Activated CD4-positive, alpha-beta T cell treated with anti-CD3 and anti-CD28 coated beads, Interleukin-10, Interleukin-2, amounts not matched to agents 100 ng/mL and 50 ng/mL, durations not matched to agents 16 hours and 8 hours (primary cell): ENCODE measurements around the gene NBR1.
"Not testable (repeated sequence)": the region's sequence is repeated elsewhere in the genome, so short reads cannot be mapped to it uniquely, and the experiment has no call there.

ENCODE experiments used
- DNase-seq: peaks from one replicate; pipeline ENCODE4 v3.0.0-alpha.2; 2020

NBR1 gene

DNA sequence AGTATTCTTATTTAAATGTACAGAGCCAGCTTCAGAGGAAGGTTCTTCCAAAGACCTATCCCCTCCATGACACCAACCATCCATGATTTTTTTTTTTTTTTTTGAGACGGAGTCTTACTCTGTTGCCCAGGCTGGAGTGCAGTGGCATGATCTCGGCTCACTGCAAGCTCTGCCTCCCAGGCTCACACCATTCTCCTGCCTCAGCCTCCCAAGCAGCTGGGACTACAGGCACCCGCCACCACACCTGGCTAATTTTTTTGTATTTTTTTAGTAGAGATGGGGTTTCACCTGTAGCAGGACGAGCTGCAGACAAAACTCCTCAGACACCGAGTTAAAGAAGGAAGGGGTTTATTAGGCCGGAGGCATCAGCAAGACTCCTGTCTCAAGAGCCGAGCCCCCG is 11.1 kb upstream of the NBR1 start:
- DNase-seq: not testable (repeated sequence)

DNA sequence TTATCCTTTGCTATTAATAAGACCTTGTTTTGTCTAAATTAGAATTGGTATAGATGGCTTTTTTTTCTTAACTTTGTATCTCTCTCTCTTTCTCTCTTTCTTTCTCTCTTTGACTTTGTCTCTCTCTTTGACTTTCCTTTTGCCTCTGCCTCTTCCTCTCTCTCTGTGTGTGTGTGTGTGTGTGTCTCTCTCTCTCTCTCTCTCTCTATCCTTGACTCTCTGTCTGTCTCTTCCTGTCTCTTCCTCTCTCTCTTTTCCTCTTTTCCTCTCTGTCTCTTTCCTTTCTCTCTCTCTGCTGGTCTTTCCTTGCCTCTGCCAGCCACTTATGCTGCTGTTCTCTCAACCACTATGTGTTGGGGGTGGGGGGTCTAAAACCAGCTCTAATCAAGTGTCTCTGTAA is 5.0 kb upstream of the NBR1 start:
- not testable (repeated sequence) for DNase-seq

DNA sequence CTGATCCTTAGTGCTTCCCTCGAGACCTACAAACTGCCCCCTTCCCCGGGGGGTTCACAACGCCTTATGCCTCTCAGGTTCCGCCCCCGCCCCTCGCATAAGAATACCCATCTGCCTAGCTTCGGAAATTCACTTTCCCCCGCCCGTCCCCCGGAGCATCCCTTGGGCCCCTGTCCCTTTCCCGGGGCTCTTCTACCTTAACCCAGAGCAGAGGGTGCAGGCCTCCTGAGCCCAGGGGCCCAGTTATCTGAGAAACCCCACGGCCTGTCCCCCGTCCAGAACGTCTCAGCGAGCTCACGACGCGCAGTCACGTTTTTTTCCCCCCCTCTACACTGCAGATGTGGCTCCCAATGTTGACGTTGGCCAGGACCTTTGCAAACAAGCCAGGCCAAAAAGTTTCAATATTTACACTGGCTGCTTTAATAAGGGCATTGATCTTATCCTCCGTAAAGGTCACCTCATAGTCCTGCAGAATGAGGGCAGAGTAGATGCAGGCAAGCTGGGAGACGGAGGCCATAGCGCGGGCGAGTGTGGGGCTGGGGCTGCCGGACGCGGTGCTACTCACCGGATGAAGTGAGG is 1.4 kb upstream of the NBR1 start:
- DNase-seq: peak; percentile 30

DNA sequence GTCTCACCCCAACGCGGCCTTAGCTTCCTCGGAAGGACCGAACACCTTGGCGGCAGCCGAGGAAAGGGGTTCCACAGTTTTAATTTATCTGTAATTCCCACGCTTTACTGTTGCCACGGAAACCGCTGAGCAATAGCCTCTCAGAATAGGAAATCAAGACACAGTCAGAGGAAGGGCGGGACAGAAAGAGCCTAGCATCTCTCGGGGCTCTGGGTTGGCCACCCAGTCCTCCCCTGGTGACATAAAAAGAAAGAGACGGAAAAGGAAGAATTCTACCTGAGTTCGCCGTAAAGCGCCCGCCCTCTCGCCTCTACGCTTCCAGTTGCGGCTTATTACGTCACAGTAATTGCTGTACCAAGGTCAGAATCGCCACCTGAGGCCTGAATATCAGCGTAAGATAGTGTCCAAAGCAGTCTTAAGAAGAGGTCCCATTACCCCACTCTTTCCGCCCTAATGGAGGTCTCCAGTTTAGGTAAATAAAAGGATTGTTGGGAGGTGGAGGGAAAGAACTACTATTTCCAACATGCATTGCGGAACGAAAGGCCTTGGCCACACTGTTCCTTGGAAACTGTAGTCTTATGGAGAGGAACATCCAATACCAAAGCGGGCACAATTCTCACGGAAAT is 761 bp upstream of the NBR1 start:
- peak; percentile 96 for DNase-seq

GRCh38 chr17:43171586-43172487 is 823 bp downstream of the NBR1 start:
- DNase-seq: peak; percentile 10

DNA sequence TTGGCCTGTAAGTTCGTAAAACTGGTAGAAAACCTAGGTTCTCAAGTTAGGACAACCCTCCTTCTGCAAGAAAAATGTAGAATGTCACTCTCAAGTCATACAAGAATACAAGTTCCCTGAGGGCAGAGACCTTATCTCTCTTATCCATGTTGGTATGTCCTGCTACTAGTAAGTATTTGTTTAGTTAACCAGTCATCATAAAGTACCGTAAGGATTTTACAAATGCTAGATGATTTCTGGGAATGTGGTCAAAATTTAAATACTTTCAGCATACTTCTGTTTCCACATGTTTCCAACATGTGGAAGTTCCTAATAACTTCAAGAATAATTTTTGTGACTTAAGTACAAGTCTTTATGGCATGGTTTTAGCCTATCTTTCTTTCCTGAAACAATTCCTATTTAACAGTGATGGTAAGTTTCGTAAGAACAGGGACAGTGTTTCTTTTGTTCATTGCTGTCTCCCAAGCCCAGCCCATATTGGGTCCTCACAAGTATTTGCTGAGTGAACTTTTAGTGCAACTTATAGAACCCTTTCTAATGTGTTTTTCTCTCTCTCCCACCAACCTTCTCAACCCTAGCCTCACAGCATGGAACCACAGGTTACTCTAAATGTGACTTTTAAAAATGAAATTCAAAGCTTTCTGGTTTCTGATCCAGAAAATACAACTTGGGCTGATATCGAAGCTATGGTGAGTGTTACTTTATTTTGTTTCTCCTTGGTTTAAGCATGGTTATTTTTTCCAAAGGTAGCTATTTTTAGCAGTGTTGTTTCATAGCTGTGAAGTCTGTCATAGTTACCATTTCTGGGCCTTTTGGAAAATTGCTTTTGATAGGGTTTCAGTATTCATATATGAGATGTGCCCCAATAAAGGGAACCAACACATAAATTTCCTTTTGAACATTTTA is 4.5 kb downstream of the NBR1 start:
- DNase-seq: peak; percentile 5

GRCh38 chr17:43176119-43176570 is 5.1 kb downstream of the NBR1 start:
- no peak for DNase-seq

- no peak for DNase-seq
These were observed 12.9 kb downstream of the NBR1 start for GRCh38 chr17:43183921-43184320.

DNA sequence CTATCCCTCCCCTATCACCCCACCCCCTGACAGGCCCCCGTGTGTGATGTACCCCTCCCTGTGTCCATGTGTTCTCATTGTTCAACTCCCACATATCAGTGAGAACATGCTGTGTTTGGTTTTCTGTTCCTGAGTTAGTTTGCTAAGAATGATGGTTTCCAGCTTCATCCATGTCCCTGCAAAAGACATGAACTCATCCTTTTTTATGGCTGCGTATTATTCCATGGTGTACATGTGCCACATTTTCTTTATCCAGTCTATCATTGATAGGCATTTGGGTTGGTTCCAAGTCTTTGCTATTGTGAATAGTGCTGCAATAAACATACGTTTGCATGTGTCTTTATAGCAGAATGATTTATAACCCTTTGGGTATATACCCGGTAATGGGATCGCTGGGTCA is 15.6 kb downstream of the NBR1 start:
- not testable (repeated sequence) for DNase-seq

GRCh38 chr17:43193251-43193650 is 22.2 kb downstream of the NBR1 start:
- DNase-seq: no peak

- DNase-seq: no peak
These were observed 28.6 kb downstream of the NBR1 start for GRCh38 chr17:43199633-43200032.

DNA sequence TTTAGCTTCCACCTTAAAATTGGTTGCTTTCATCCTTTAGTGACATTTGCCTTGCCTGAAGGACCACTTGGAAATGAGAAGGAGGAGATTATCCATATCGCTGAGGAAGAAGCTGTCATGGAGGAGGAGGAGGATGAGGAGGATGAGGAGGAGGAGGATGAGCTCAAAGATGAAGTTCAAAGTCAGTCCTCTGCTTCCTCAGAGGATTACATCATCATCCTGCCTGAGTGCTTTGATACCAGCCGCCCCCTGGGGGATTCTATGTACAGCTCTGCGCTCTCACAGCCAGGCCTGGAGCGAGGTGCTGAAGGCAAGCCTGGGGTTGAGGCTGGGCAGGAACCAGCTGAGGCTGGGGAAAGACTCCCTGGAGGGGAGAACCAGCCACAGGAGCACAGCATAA is 29.1 kb downstream of the NBR1 start:
- DNase-seq: no peak

- not testable (repeated sequence) for DNase-seq
These were observed 32.0 kb downstream of the NBR1 start for GRCh38 chr17:43203013-43203412.

- DNase-seq: no peak
These were observed 39.6 kb downstream of the NBR1 start for GRCh38 chr17:43210576-43210975.

DNA sequence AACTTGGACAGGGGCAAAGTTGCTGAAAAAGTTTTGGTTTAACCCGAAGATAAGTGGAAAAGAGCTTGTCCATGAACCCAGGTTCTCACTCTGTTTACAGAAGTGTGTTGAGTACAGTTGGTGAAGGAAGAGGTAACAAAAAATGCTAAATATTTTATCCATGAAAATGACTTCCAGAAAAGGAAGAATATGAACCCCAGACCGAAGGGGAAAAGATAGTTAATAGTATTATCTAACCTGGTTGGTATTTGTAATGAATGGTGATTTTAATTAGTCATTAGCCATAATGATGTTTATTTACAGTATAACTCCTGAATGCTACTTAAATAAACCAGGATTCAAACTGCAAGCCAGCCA is 40.1 kb downstream of the NBR1 start:
- peak; percentile 15 for DNase-seq

- DNase-seq: peak; percentile 86
These were observed 40.7 kb downstream of the NBR1 start, which contains the start of gene TMEM106A for GRCh38 chr17:43211480-43212402. TSS of gene TMEM106A (plus strand) at chr17:43211875. CDS start at chr17:43213042, 1,167 bp downstream.

GRCh38 chr17:43212641-43213490 is 41.9 kb downstream of the NBR1 start:
- peak; percentile 17 for DNase-seq

DNA sequence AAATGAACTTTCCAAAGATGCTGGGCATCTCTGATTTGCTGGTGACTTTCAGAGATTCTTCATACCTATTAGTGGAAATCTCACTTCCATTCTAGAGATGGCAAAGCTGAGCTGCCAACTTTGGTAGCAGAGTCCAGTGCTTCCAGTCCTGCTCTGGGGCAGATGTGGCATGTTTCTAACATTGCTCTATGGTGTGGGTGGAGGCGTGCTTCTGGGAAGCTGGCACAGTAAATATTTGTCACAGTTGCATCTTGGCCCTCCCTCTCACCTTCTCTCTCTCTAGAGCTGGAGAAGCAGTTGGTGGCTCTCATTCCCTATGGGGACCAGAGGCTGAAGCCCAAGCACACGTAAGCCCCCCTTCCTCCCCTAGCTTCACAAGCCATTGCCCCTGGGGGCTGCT is 42.5 kb downstream of the NBR1 start:
- DNase-seq: no peak

GRCh38 chr17:43215341-43215740 is 44.3 kb downstream of the NBR1 start:
- DNase-seq: no peak

GRCh38 chr17:43216369-43216761 is 45.4 kb downstream of the NBR1 start:
- no peak for DNase-seq
